CD4-positive, alpha-beta memory T cell (primary cell): Measurements from ENCODE around the gene NDUFAF7. TPM values are rescaled to one million over a fixed set of nuclear protein-coding genes. Genes with fewer than 3 reads are reported as not detected.
"Not testable (repeated sequence)": the region's sequence is repeated elsewhere in the genome, so short reads cannot be mapped to it uniquely, and the experiment has no call there.

Experiments used
- CTCF ChIA-PET: fragments of 350-600 bp; sonication (Branson Sonifier 250); formaldehyde crosslinking; loops from one replicate; lab custom pipeline; 2021; ENCODE audit warnings: inconsistent platforms; ENCODE audit not compliant: partially characterized antibody; lab: Charles Lee
- POLR2A ChIA-PET: fragments of 350-600 bp; sonication (Branson Sonifier 250); formaldehyde crosslinking; loops from one replicate; lab custom pipeline; 2021; ENCODE audit not compliant: partially characterized antibody; lab: Charles Lee
- DNase-seq, 5 donors: peaks; one replicate each; pipeline versions ENCODE4 v3.0.0 to v3.0.0-alpha.2; 2020 to 2022; ENCODE audit warnings: mixed read lengths in 1 of 5
- H3K27ac ChIP-seq: one replicate; pipeline ENCODE4 v1.7.0; 2013; ENCODE audit warnings: low read depth, low read length
- H3K27me3 ChIP-seq: 2 replicates; pipeline ENCODE4 v1.7.0; 2013; ENCODE audit warnings: mild to moderate bottlenecking, low read length, moderate library complexity; ENCODE audit not compliant: insufficient read depth
- H3K36me3 ChIP-seq: 2 replicates; pipeline ENCODE4 v1.7.0; 2013; ENCODE audit warnings: mild to moderate bottlenecking, low read length, moderate library complexity; ENCODE audit not compliant: insufficient read depth
- H3K4me1 ChIP-seq: 2 replicates; pipeline ENCODE4 v1.7.0; 2013; ENCODE audit warnings: mild to moderate bottlenecking, low read length, moderate library complexity; ENCODE audit not compliant: insufficient read depth
- H3K4me3 ChIP-seq, 2 donors: one replicate each; pipeline ENCODE4 v1.7.0; 2013; ENCODE audit warnings: low read length in 2 of 2, mild to moderate bottlenecking in 1 of 2
- H3K9me3 ChIP-seq, 2 donors: one replicate each; pipeline ENCODE4 v1.7.0; 2013; ENCODE audit warnings: low read length in 2 of 2, control low read depth in 1 of 2; ENCODE audit not compliant: control insufficient read depth in 1 of 2
- H3K27ac Mint-ChIP-seq, 7 donors: one replicate each; pipeline ENCODE4 v1.8.0; 2020 to 2021; ENCODE audit warnings: mixed read lengths in 7 of 7, mild to moderate bottlenecking in 6 of 7, inconsistent platforms in 3 of 7, moderate library complexity in 3 of 7
- H3K27me3 Mint-ChIP-seq, 2 donors: one replicate each; pipeline ENCODE4 v1.8.0; 2020 to 2021; ENCODE audit warnings: mixed read lengths in 2 of 2
- H3K36me3 Mint-ChIP-seq, 2 donors: one replicate each; pipeline ENCODE4 v1.8.0; 2020 to 2021; ENCODE audit warnings: mixed read lengths in 2 of 2, inconsistent platforms in 1 of 2, mild to moderate bottlenecking in 1 of 2
- H3K4me1 Mint-ChIP-seq, 4 donors: one replicate each; pipeline ENCODE4 v1.8.0; 2020 to 2021; ENCODE audit warnings: mixed read lengths in 4 of 4, mild to moderate bottlenecking in 1 of 4
- H3K4me3 Mint-ChIP-seq, 8 donors: one replicate each; pipeline ENCODE4 v1.8.0; 2020 to 2021; ENCODE audit warnings: mixed read lengths in 8 of 8, mild to moderate bottlenecking in 7 of 8, moderate library complexity in 6 of 8, inconsistent platforms in 3 of 8
- H3K9me3 Mint-ChIP-seq, 8 donors: one replicate each; pipeline ENCODE4 v1.8.0; 2020 to 2021; ENCODE audit warnings: mixed read lengths in 8 of 8, mild to moderate bottlenecking in 5 of 8, inconsistent platforms in 3 of 8, moderate library complexity in 1 of 8
- intact Hi-C: fragments of 100-400 bp; cut with micrococcal nuclease; formaldehyde crosslinking; loops from one replicate; pipeline ENCODE4 v1.15.1; 2023
- polyA plus RNA-seq, 2 donors: library from polyadenylated mRNA; unstranded; fragments of 300-500 nt; fragmentation: Illumina TruSeq; gene quantifications; one replicate each; pipeline ENCODE4 v1.2.3, GENCODE V29; 2021
- total RNA-seq, 2 experiments: library from RNA; stranded (reverse); gene quantifications; one replicate each; pipeline ENCODE4 v1.2.3, GENCODE V29; 2021

The NDUFAF7 gene
- total and polyA plus RNA-seq, 4 experiments from 2014 or later, result 7.4 to 37.9 (median 23.4) TPM

DNA sequence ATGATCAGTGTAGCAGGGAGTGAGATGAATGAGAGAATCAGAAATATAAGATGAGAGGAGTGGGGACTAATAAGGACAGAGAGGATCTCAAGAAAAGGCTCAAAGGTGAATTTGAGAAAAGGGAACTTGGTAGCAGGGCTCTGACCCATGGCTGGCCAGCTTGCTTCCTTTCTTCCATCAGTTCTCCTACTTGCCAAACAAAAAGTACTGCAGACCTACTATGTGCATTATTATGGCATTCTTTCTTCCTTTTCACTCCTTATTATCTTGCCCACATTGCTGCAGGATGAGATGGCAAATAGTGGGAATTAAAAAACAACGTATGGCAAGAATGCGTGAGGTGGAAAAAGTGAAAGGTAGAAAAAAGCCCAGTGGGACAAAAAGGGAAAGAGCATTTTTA is 60.2 kb downstream of the NDUFAF7 start:
- no peaks in the 10 kb centered on the region for H3K27me3 Mint-ChIP-seq
- H3K36me3 Mint-ChIP-seq, result peaks cover 27 to 34% of the 10 kb centered on the region in 2 donors
- POLR2A ChIA-PET, result no interaction called here
- CTCF ChIA-PET, result interaction anchor here (0.6 to 1.1 kb wide), 2 partner anchors 122 to 598 kb away, joined by 3 read pairs; no protein-coding TSS in a partner anchor
- H3K27ac Mint-ChIP-seq, result peak overlapping the region in 1 of 7 donors; percentile 29
- H3K36me3 ChIP-seq, result peaks cover 5% of the 10 kb centered on the region
- H3K4me3 ChIP-seq, result no peak overlapping the region
- H3K4me3 Mint-ChIP-seq, result no peak overlapping the region
- no peak for DNase-seq
- no peaks in the 10 kb centered on the region for H3K4me1 ChIP-seq
- no peaks in the 10 kb centered on the region for H3K9me3 ChIP-seq
- H3K27ac ChIP-seq, result no peak overlapping the region
- H3K27me3 ChIP-seq, result no peaks in the 10 kb centered on the region
- H3K4me1 Mint-ChIP-seq, result peaks cover 0 to 8% (median 2%) of the 10 kb centered on the region in 4 donors
- H3K9me3 Mint-ChIP-seq, result peaks cover 0 to 1% (median 0%) of the 10 kb centered on the region in 8 donors
- intact Hi-C loops, result no loop called here

- intact Hi-C loops, H3K9me3 ChIP-seq, H3K36me3 ChIP-seq, DNase-seq, H3K4me3 Mint-ChIP-seq, H3K27ac ChIP-seq, CTCF ChIA-PET, H3K4me3 ChIP-seq, H3K27ac Mint-ChIP-seq, H3K4me1 ChIP-seq, H3K9me3 Mint-ChIP-seq, POLR2A ChIA-PET, H3K27me3 Mint-ChIP-seq, H3K27me3 ChIP-seq: not testable (repeated sequence)
- peaks cover 1 to 18% (median 8%) of the 10 kb centered on the region in 4 donors for H3K4me1 Mint-ChIP-seq
- peaks cover 17 to 20% of the 10 kb centered on the region in 2 donors for H3K36me3 Mint-ChIP-seq
Observed at GRCh38 chr2:37294858-37295257, 63.4 kb downstream of the NDUFAF7 start.

GRCh38 chr2:37295469-37296073 is 64.1 kb downstream of the NDUFAF7 start:
- Histone ChIP-seq H3K27me3 (no peaks in the 10 kb centered on the region), H3K36me3 (peaks cover 5% of the 10 kb centered on the region), H3K4me1 (no peaks in the 10 kb centered on the region), H3K4me3 (no peak overlapping the region), H3K27ac (no peak overlapping the region), H3K9me3 (no peaks in the 10 kb centered on the region)
- ChIA-PET POLR2A (interaction anchor here (0.7 kb wide), 1 partner anchor 36 kb away, joined by 3 read pairs; no protein-coding TSS in a partner anchor), CTCF (no interaction called here)
- Mint-ChIP-seq H3K9me3 (peaks cover 0 to 1% (median 0%) of the 10 kb centered on the region in 8 donors), H3K36me3 (peaks cover 13 to 20% of the 10 kb centered on the region in 2 donors), H3K4me1 (peaks cover 1 to 21% (median 9%) of the 10 kb centered on the region in 4 donors), H3K27ac (peak overlapping the region in 2 of 7 donors; percentile 30 to 84), H3K4me3 (no peak overlapping the region), H3K27me3 (no peaks in the 10 kb centered on the region)
- intact Hi-C loops, result no loop called here
- DNase-seq, result no peak

DNA sequence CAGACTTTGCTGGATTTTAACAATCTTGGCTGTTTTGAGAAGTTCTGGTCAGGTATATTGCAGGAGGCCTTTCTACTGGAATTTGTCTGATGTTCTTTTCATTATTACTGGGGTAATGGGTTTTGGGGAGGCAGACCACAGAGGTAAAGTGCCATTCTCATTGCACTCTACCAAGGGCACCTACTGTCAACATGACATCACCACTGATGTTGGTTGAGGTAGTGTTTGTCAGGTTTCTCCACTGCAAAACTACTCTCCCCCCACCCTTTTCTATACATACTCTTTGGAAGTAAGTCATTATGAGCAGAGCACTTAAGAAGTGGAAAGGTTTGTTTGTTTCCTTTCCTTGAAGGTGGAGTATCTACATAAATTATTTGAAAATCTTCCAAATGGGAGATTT is 66.2 kb downstream of the NDUFAF7 start:
- Mint-ChIP-seq H3K4me1 (peaks cover 4 to 31% (median 13%) of the 10 kb centered on the region in 4 donors), H3K27ac (no peak overlapping the region), H3K27me3 (no peaks in the 10 kb centered on the region), H3K9me3 (peaks cover 0 to 1% (median 0%) of the 10 kb centered on the region in 8 donors), H3K36me3 (peaks cover 0 to 6% of the 10 kb centered on the region in 2 donors), H3K4me3 (no peak overlapping the region)
- Histone ChIP-seq H3K36me3 (no peaks in the 10 kb centered on the region), H3K4me1 (no peaks in the 10 kb centered on the region), H3K9me3 (no peaks in the 10 kb centered on the region), H3K27me3 (no peaks in the 10 kb centered on the region), H3K4me3 (no peak overlapping the region), H3K27ac (no peak overlapping the region)
- DNase-seq, result no peak
- CTCF ChIA-PET, result no interaction called here
- intact Hi-C loops, result no loop called here
- POLR2A ChIA-PET, result no interaction called here

Other genes starting within 250 kb of the NDUFAF7 start
- gene HEATR5B, start 147.3 kb upstream of the NDUFAF7 start, total RNA-seq, result 10 to 100 TPM; 52.6 to 55.2 TPM
- 10 to 100 TPM in 1 of 2 donors, 1 to 10 TPM in 1; 6.1 to 20.7 TPM for gene HEATR5B, start 147.3 kb upstream of the NDUFAF7 start, polyA plus RNA-seq
- 10 to 100 TPM; 17.3 to 18.9 TPM for gene GPATCH11, start 147.1 kb upstream of the NDUFAF7 start, total RNA-seq
- gene GPATCH11, start 147.1 kb upstream of the NDUFAF7 start, polyA plus RNA-seq, result 1 to 10 TPM; 9.2 to 9.9 TPM
- gene EIF2AK2, start 74.7 kb upstream of the NDUFAF7 start, total RNA-seq, result 10 to 100 TPM; 28.8 to 31.6 TPM
- 10 to 100 TPM; 14.6 to 44.1 TPM for gene EIF2AK2, start 74.7 kb upstream of the NDUFAF7 start, polyA plus RNA-seq
- gene SULT6B1, start 43.0 kb upstream of the NDUFAF7 start, total RNA-seq, result not detected
- gene SULT6B1, start 43.0 kb upstream of the NDUFAF7 start, polyA plus RNA-seq, result not detected
- 10 to 100 TPM; 39.6 to 41.0 TPM for gene CEBPZOS, start 35.2 kb upstream of the NDUFAF7 start, total RNA-seq
- gene CEBPZOS, start 35.2 kb upstream of the NDUFAF7 start, polyA plus RNA-seq, result 10 to 100 TPM; 41.3 to 44.8 TPM
- 10 to 100 TPM; 68.5 to 70.9 TPM for gene CEBPZ, start 62 bp upstream of the NDUFAF7 start, total RNA-seq
- 10 to 100 TPM; 28.3 to 43.5 TPM for gene CEBPZ, start 62 bp upstream of the NDUFAF7 start, polyA plus RNA-seq
- gene PRKD3, start 93.2 kb downstream of the NDUFAF7 start, total RNA-seq, result 10 to 100 TPM; 34.6 to 37.7 TPM
- 10 to 100 TPM; 20.4 to 22.5 TPM for gene PRKD3, start 93.2 kb downstream of the NDUFAF7 start, polyA plus RNA-seq
- 1 to 10 TPM; 1.2 to 1.4 TPM for gene QPCT, start 113.0 kb downstream of the NDUFAF7 start, total RNA-seq
- gene QPCT, start 113.0 kb downstream of the NDUFAF7 start, polyA plus RNA-seq, result 1 to 10 TPM in 1 of 2 donors, under 1 TPM in 1; 0.23 to 1.3 TPM